ENCODE measurements around the gene LRRTM4. TPM values are rescaled to one million over a fixed set of nuclear protein-coding genes. Genes with fewer than 3 reads are reported as not detected.

The LRRTM4 gene
- polyA plus RNA-seq, 1 donor (not counting 4 experiments of a cell fraction or from before 2014, with no cell fraction given) = not detected

DNA sequence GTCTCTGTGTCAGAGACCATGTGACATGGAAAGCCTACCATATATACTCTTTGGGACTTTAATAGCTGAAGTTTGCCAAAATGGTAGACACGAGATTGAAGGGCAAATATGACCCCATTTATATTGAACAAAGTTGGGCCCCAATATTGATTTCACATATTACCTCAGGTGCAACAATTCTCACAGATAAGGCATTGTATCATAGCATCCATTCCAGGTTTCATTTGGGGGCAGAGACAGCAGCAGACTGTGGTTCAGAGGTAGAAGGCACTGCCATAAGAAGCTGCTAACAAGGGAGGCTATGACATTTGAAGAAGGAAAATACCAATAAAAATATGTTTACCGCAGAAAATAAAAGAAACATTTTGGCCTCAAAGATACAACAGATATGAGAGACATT lies 419.2 kb downstream of the LRRTM4 start:
- no peak overlapping the region for H3K27ac ChIP-seq (ENCODE audit: control insufficient read depth, insufficient read depth, low read length)
- H3K4me2 ChIP-seq (ENCODE audit: control insufficient read depth, extremely low read depth, insufficient read depth, low read depth, low read length) = no peak overlapping the region
- no peaks in the 10 kb centered on the region for H3K9me1 ChIP-seq (ENCODE audit: control insufficient read depth, extremely low read depth, insufficient read depth, low read length)
- no peak overlapping the region for H3K9ac ChIP-seq (ENCODE audit: control insufficient read depth, extremely low read depth, insufficient read depth, low read length)
- no peaks in the 10 kb centered on the region for H3K4me1 ChIP-seq (ENCODE audit: control insufficient read depth, extremely low read depth, insufficient read depth, low read length)
- H4K20me1 ChIP-seq (ENCODE audit: control insufficient read depth, extremely low read depth, insufficient read depth, low read length) = no peaks in the 10 kb centered on the region
- H3K9me3 ChIP-seq (ENCODE audit: control insufficient read depth, low read depth, low read length) = no peaks in the 10 kb centered on the region
- dilution Hi-C loops (cut with MboI; ENCODE audit: extremely low pct_ligation_motif_present, low sequenced_read_pairs) = no loop called here
- TF ChIP-seq, protein P1, sequence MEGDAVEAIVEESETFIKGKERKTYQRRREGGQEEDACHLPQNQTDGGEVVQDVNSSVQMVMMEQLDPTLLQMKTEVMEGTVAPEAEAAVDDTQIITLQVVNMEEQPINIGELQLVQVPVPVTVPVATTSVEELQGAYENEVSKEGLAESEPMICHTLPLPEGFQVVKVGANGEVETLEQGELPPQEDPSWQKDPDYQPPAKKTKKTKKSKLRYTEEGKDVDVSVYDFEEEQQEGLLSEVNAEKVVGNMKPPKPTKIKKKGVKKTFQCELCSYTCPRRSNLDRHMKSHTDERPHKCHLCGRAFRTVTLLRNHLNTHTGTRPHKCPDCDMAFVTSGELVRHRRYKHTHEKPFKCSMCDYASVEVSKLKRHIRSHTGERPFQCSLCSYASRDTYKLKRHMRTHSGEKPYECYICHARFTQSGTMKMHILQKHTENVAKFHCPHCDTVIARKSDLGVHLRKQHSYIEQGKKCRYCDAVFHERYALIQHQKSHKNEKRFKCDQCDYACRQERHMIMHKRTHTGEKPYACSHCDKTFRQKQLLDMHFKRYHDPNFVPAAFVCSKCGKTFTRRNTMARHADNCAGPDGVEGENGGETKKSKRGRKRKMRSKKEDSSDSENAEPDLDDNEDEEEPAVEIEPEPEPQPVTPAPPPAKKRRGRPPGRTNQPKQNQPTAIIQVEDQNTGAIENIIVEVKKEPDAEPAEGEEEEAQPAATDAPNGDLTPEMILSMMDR (optimal IDR thresholded peaks at IDR 0.05 in 1 of 3, IDR thresholded peaks at IDR 0.05 in 1 of 3, conservative IDR thresholded peaks at IDR 0.05 in 1 of 3; ENCODE audit: extremely low read depth in 1 of 3, insufficient read depth in 2 of 3, low read length in 3 of 3) = no peak
- no peak for TF ChIP-seq EZH2 (IDR thresholded peaks at IDR 0.05; ENCODE audit: low read length)
- H3K27me3 ChIP-seq (ENCODE audit: control insufficient read depth, extremely low read depth, insufficient read depth, low read length) = no peaks in the 10 kb centered on the region
- no peak overlapping the region for H3K4me3 ChIP-seq (ENCODE audit: control insufficient read depth in 2 of 3, extremely low read depth in 1 of 3, insufficient read depth in 2 of 3, low read depth in 1 of 3, low read length in 3 of 3)
- no peak overlapping the region for H2AFZ ChIP-seq (ENCODE audit: control insufficient read depth, low read length)
- no peak for DNase-seq (ENCODE audit: low read depth, low spot score)
- FAIRE-seq = no peak
- H3K79me2 ChIP-seq (ENCODE audit: control insufficient read depth, insufficient read depth, low read length) = no peaks in the 10 kb centered on the region
- no peaks in the 10 kb centered on the region for H3K36me3 ChIP-seq (ENCODE audit: control insufficient read depth in 2 of 2, extremely low read depth in 1 of 2, insufficient read depth in 2 of 2, low read length in 2 of 2)

DNA sequence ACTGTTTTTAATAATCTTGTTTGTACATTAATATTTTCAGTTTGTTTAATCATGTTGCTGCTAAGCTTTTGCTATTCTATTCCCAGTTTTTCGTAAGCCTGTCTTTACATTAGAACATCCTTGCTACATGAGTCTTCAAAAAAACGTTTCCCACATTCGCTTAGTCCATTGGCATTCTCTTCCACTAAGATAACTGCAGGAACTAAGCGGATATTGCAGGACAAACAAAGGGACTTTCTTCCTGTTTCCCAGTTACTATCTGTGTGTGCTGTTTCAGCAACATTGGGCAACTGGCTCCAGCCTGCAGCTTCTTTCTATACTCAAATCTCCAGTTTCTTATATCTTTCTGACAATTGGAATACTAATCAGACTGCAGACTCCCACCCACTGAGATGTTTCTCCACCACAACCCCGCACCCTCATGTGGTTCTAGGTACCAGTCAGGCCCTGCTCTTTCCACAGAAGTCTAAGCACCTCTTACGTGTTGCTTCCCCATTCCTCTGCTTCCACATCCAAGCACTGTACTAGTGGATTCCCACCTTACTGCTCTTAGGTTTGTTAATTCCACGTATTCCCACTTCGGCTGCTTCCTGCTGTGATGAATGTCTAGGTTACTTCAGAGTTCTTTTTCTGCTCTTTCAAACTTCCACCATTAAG lies 420.3 kb downstream of the LRRTM4 start:
- TF ChIP-seq, protein P1 (optimal IDR thresholded peaks at IDR 0.05 in 1 of 3, IDR thresholded peaks at IDR 0.05 in 1 of 3, conservative IDR thresholded peaks at IDR 0.05 in 1 of 3; ENCODE audit: extremely low read depth in 1 of 3, insufficient read depth in 2 of 3, low read length in 3 of 3) = no peak
- no peak for TF ChIP-seq EZH2 (IDR thresholded peaks at IDR 0.05; ENCODE audit: low read length)
- Histone ChIP-seq H3K9me3 (ENCODE audit: control insufficient read depth, low read depth, low read length) (no peaks in the 10 kb centered on the region), H3K4me1 (ENCODE audit: control insufficient read depth, extremely low read depth, insufficient read depth, low read length) (no peaks in the 10 kb centered on the region), H2AFZ (ENCODE audit: control insufficient read depth, low read length) (no peak overlapping the region), H3K9ac (ENCODE audit: control insufficient read depth, extremely low read depth, insufficient read depth, low read length) (no peak overlapping the region), H3K4me2 (ENCODE audit: control insufficient read depth, extremely low read depth, insufficient read depth, low read depth, low read length) (no peak overlapping the region), H3K9me1 (ENCODE audit: control insufficient read depth, extremely low read depth, insufficient read depth, low read length) (no peaks in the 10 kb centered on the region), H3K27ac (ENCODE audit: control insufficient read depth, insufficient read depth, low read length) (no peak overlapping the region), H3K79me2 (ENCODE audit: control insufficient read depth, insufficient read depth, low read length) (no peaks in the 10 kb centered on the region), H3K27me3 (ENCODE audit: control insufficient read depth, extremely low read depth, insufficient read depth, low read length) (no peaks in the 10 kb centered on the region), H3K4me3 (ENCODE audit: control insufficient read depth in 2 of 3, extremely low read depth in 1 of 3, insufficient read depth in 2 of 3, low read depth in 1 of 3, low read length in 3 of 3) (no peak overlapping the region), H4K20me1 (ENCODE audit: control insufficient read depth, extremely low read depth, insufficient read depth, low read length) (no peaks in the 10 kb centered on the region), H3K36me3 (ENCODE audit: control insufficient read depth in 2 of 2, extremely low read depth in 1 of 2, insufficient read depth in 2 of 2, low read length in 2 of 2) (no peaks in the 10 kb centered on the region)
- FAIRE-seq (no peak), DNase-seq (ENCODE audit: low read depth, low spot score) (no peak)
- dilution Hi-C loops (cut with MboI; ENCODE audit: extremely low pct_ligation_motif_present, low sequenced_read_pairs) = no loop called here
